Prostate gland (tissue), 2 donors: ENCODE results near the gene SIGLEC10. TPM values are rescaled to one million over a fixed set of nuclear protein-coding genes. Genes with fewer than 3 reads are reported as not detected.

Source experiments
- DNase-seq: peaks from one replicate; pipeline ENCODE4 v3.0.0-alpha.2; 2019; ENCODE audit warnings: low spot score
- H3K27ac ChIP-seq, 2 donors: fragments of 200-600 bp; sonication (generic); 2 replicates each; pipeline ENCODE4 v1.5.1; 2017 to 2019
- H3K27me3 ChIP-seq: fragments of 200-600 bp; sonication (generic); replicated peaks from 2 replicates; pipeline ENCODE4 v1.5.1; 2019; ENCODE audit not compliant: insufficient read depth
- H3K36me3 ChIP-seq, 2 donors: fragments of 200-600 bp; sonication (generic); 1 replicate in 1 of 2; 2 replicates in 1 of 2; pipeline versions ENCODE4 v1.5.1 to v1.8.1; 2017 to 2019
- H3K4me1 ChIP-seq: fragments of 200-600 bp; sonication (generic); replicated peaks from 2 replicates; pipeline ENCODE4 v1.5.1; 2019
- H3K4me3 ChIP-seq, 2 donors: fragments of 200-600 bp; sonication (generic); 2 replicates each; pipeline ENCODE4 v1.5.1; 2017 to 2019
- H3K9me3 ChIP-seq: fragments of 200-600 bp; sonication (generic); 2 replicates; pipeline ENCODE4 v1.5.1; 2017
- CTCF ChIP-seq, 4 experiments: fragments of 200-600 bp in 2 of 4; fragments of 450-650 bp in 2 of 4; sonication (generic) in 2 of 4; IDR thresholded peaks; 1 replicate in 3 of 4; 2 replicates in 1 of 4; pipeline ENCODE4 v1.5.1; 2016 to 2019; ENCODE audit warnings: antibody characterized with exemption in 4 of 4, mild to moderate bottlenecking in 2 of 4, moderate library complexity in 2 of 4
- POLR2A ChIP-seq: fragments of 450-650 bp; IDR thresholded peaks from one replicate; pipeline ENCODE4 v1.6.1; 2016; ENCODE audit warnings: antibody characterized with exemption, mild to moderate bottlenecking
- POLR2AphosphoS5 ChIP-seq: sonication (generic); formaldehyde crosslinking; IDR thresholded peaks from one replicate; pipeline ENCODE4 v1.6.1; 2017; ENCODE audit warnings: antibody characterized with exemption
- WGBS: methylation state at CpG from one replicate; pipeline ENCODE4 v1.1.5; 2018; 5-methylcytosine and 5-hydroxymethylcytosine counted together
- intact Hi-C: fragments of 100-400 bp; cut with DNase I; formaldehyde crosslinking; loops from one replicate; pipeline ENCODE4 v1.14.2; 2022
- total RNA-seq, 2 donors: library from RNA; depleted of rRNA; stranded (reverse); fragments of >200 nt; gene quantifications; one replicate each; pipeline ENCODE4 v1.1.0, GENCODE V29; 2016

SIGLEC10 gene
- total RNA-seq, 2 donors from 2014 or later, result 7.1 to 7.5 TPM

DNA sequence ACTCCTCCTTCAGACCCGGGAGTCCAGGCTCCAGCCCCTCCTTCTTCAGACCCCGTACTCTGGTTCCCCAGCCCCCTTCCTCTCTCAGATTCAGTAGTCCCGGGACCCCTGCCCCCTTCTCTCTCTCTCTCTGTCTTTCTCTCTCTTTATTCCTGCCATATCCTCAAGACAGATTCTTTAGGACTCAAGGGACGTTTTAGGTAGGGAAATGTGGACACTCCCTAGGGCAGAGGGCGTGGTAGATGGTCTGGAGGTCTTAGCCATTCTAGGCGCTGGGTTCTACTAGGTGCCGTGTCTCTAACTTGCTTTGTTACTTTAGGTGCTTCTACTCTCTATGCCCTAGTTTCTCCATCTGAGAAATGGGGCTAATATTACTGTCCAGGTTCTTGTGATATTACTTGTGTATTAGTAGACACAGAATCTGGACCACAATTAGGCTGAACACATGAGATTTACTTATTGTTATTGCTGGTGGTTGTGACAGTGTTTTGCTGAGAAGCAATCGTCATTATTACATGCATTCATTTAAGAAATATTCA is 26.3 kb downstream of the SIGLEC10 start:
- WGBS, result 68% methylated on average over 8 of the region's 8 CpGs
- Histone ChIP-seq H3K4me1 (no peaks in the 10 kb centered on the region), H3K27me3 (no peaks in the 10 kb centered on the region), H3K9me3 (no peaks in the 10 kb centered on the region), H3K36me3 (no peaks in the 10 kb centered on the region), H3K4me3 (no peak overlapping the region), H3K27ac (no peak overlapping the region)
- intact Hi-C loops, result loop anchor here (5.0 kb wide), 1 partner anchor 54 kb away; no protein-coding TSS in a partner anchor
- TF ChIP-seq POLR2A, result no peak
- TF ChIP-seq POLR2AphosphoS5, result no peak
- no peak for DNase-seq

DNA sequence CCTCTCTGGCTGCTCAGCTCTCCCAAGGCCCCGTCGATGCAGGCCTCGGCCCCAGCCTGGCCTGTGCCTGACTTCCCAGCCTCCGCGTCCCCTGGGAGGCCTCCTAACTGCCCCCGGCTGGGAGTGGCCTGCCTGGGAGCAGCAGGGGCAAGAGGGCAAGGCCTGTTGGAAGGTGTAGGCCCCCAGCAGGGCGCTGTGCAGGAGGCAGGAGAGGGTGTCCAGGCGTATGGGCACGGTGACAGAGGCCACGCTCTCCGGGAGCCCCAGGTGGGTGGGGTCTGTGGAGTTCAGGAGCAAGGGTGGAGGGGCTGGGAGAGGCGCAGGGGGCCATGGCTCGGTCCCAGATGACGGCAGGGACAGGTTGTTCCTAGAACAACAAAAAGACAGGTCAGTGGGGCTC is 28.3 kb downstream of the SIGLEC10 start:
- H3K9me3 ChIP-seq, result no peaks in the 10 kb centered on the region
- TF ChIP-seq POLR2A, result no peak
- TF ChIP-seq CTCF (IDR thresholded peaks at IDR 0.05), result no peak
- no peak for TF ChIP-seq POLR2AphosphoS5
- no peak overlapping the region for H3K4me3 ChIP-seq
- no peaks in the 10 kb centered on the region for H3K36me3 ChIP-seq
- WGBS, result 75% methylated on average over 14 of the region's 14 CpGs
- no peak overlapping the region for H3K27ac ChIP-seq
- no peaks in the 10 kb centered on the region for H3K27me3 ChIP-seq
- DNase-seq, result no peak
- H3K4me1 ChIP-seq, result no peaks in the 10 kb centered on the region
- intact Hi-C loops, result no loop called here

DNA sequence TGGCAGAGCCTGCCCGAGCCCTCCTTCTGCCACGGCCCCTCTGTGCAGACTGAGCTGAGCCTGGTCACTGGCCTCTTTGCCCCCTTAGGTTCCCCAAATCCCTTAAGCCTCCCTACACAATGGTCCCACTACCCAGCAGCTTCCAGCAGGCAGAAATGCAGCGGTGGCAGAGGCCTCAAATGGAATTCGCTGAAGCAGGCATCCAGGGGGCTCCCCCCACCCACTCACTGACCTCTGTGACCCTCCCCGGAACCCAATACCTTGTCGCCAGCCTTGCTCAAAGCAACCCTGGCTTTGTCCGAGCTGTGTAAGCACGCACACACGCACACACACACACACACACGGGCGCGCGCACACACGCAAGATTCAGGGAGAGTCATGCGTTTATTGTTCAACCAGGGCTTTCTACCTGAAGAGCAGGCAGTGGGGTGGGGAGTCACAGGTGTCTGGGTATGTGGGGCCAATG is 29.5 kb downstream of the SIGLEC10 start, which contains the start of gene LIM2:
Gene LIM2, minus strand, starts transcription at position 51 of the 466 bp plus-strand sequence. CDS start 531 bp downstream, outside the sequence.
- intact Hi-C loops, result no loop called here
- Histone ChIP-seq H3K9me3 (no peaks in the 10 kb centered on the region), H3K36me3 (no peaks in the 10 kb centered on the region), H3K4me1 (no peaks in the 10 kb centered on the region), H3K27me3 (no peaks in the 10 kb centered on the region), H3K27ac (no peak within 1 kb of the TSS), H3K4me3 (no peak within 1 kb of the TSS)
- TF ChIP-seq CTCF (IDR thresholded peaks at IDR 0.05) (no peak), POLR2AphosphoS5 (no peak), POLR2A (no peak)
- DNase-seq, result no peak
- 65% methylated on average over 15 of the region's 15 CpGs for WGBS

DNA sequence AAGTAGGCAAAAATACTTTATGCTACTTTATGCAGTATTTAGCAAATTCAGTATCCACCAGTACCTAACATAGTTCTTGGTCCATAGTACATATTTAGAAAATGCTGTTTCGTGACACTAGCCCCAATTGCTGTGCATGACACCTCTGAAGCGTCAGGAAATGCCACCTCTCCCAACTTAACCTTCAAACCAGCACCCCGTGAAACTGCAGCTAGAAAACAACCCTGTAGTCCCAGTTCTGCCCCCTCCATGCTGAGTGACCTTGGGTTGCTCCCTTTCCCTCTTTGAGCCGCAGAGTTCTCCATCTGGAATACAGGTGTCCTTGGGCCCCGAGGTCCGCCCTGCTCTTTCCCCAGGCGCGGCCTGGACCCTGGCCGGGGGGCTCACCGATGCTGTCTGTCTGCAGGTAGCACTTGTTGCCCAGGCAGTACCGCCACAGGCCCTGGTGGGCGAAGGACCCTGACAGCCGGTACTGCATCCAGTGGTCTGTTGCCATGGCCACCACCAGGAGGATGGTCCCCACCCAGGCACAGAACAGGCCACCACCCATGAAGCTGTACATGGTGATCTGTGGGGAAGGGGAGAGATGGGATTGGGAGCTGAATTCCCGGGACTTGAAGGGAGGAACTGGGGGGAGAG is 30.4 kb downstream of the SIGLEC10 start:
- TF ChIP-seq POLR2A (no peak), CTCF (IDR thresholded peaks at IDR 0.05) (no peak), POLR2AphosphoS5 (no peak)
- H3K4me1 ChIP-seq, result no peaks in the 10 kb centered on the region
- no peaks in the 10 kb centered on the region for H3K36me3 ChIP-seq
- 86% methylated on average over 14 of the region's 14 CpGs for WGBS
- no peak for DNase-seq
- no peak overlapping the region for H3K4me3 ChIP-seq
- H3K27me3 ChIP-seq, result no peaks in the 10 kb centered on the region
- intact Hi-C loops, result no loop called here
- no peaks in the 10 kb centered on the region for H3K9me3 ChIP-seq
- H3K27ac ChIP-seq, result no peak overlapping the region

DNA sequence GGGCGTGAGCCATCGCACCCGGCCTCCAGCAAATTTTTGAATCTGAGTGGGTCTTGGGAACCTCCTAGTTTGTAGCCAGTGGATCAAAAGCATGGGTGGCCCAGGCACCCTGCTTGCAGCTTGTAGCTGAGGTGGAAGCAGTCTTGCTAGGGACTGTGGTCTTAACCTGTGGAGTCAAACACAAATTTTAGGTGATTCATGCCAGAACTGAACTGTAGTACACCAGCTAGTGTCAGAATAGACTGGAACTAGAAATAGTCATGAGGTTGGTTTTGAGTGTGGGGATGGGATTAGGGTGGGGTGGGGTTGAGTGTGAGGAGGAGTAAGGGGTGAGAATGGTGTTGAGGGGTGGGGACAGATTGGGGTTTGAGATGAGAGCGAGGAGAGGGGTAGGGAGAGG is 35.4 kb downstream of the SIGLEC10 start:
- no peak overlapping the region for H3K4me3 ChIP-seq
- intact Hi-C loops, result no loop called here
- 96% methylated on average over 4 of the region's 4 CpGs for WGBS

More for the DNA sequence above, 35.4 kb downstream of the SIGLEC10 start:
- Histone ChIP-seq H3K4me1 (no peaks in the 10 kb centered on the region), H3K9me3 (no peaks in the 10 kb centered on the region), H3K27ac (no peak overlapping the region), H3K27me3 (no peaks in the 10 kb centered on the region), H3K36me3 (no peaks in the 10 kb centered on the region)
- DNase-seq, result no peak
- TF ChIP-seq POLR2AphosphoS5 (no peak), CTCF (IDR thresholded peaks at IDR 0.05) (no peak), POLR2A (no peak)
